Smooth muscle cell (in vitro differentiated cells): ENCODE measurements around the gene EDC3. TPM values are rescaled to one million over a fixed set of nuclear protein-coding genes. Genes with fewer than 3 reads are reported as not detected.

Source experiments
- DNase-seq: peaks from one replicate; lab custom pipeline; 2025; ENCODE audit not compliant: unreplicated experiment; lab: John Stamatoyannopoulos, UW
- H2AFZ ChIP-seq: fragments of 200-600 bp; sonication (generic); 2 replicates; pipeline ENCODE4 v1.6.0; 2016; ENCODE audit warnings: antibody characterized with exemption, low read depth, mild to moderate bottlenecking
- H3F3A ChIP-seq: fragments of 200-600 bp; sonication (generic); 2 replicates; pipeline ENCODE4 v1.6.0; 2017; ENCODE audit warnings: antibody characterized with exemption, low read depth
- H3K27ac ChIP-seq: fragments of 200-600 bp; sonication (generic); 2 replicates; pipeline ENCODE4 v1.5.1; 2016; ENCODE audit warnings: low read depth, mild to moderate bottlenecking
- H3K27me3 ChIP-seq: fragments of 200-600 bp; sonication (generic); 2 replicates; pipeline ENCODE4 v1.6.1; 2016; ENCODE audit warnings: low read depth, mild to moderate bottlenecking
- H3K36me3 ChIP-seq: fragments of 200-600 bp; sonication (generic); 2 replicates; pipeline ENCODE4 v1.5.1; 2016; ENCODE audit warnings: low read depth
- H3K4me1 ChIP-seq: fragments of 200-600 bp; sonication (generic); 2 replicates; pipeline ENCODE4 v1.5.1; 2016; ENCODE audit warnings: low read depth
- H3K4me2 ChIP-seq: fragments of 200-600 bp; sonication (generic); 2 replicates; pipeline ENCODE4 v1.6.0; 2016; ENCODE audit warnings: mild to moderate bottlenecking
- H3K4me3 ChIP-seq: fragments of 200-600 bp; sonication (generic); 2 replicates; pipeline ENCODE4 v1.5.1; 2016; ENCODE audit warnings: mild to moderate bottlenecking
- H3K79me2 ChIP-seq: fragments of 200-600 bp; sonication (generic); 2 replicates; pipeline ENCODE4 v1.6.0; 2016; ENCODE audit warnings: low read depth, mild to moderate bottlenecking
- H3K9ac ChIP-seq: fragments of 200-600 bp; sonication (generic); 2 replicates; pipeline ENCODE4 v1.6.0; 2016; ENCODE audit warnings: low read depth
- H3K9me3 ChIP-seq: fragments of 200-600 bp; sonication (generic); replicated peaks from 2 replicates; pipeline ENCODE4 v1.5.1; 2016; ENCODE audit warnings: low read depth
- H4K20me1 ChIP-seq: fragments of 200-600 bp; sonication (generic); 2 replicates; pipeline ENCODE4 v1.6.0; 2016; ENCODE audit warnings: low read depth
- WGBS: methylation state at CpG from one replicate; pipeline ENCODE4 v1.1.7; 2016; ENCODE audit warnings: low lambda C conversion rate; 5-methylcytosine and 5-hydroxymethylcytosine counted together
- polyA plus RNA-seq: library from polyadenylated mRNA; unstranded; fragments of >200 nt; fragmentation: Nextera tagmentation; extraction: Ambion mirVana; gene quantifications from 2 replicates; pipeline ENCODE4 v1.2.1, GENCODE V29; 2016
- total RNA-seq: library from RNA; depleted of rRNA; stranded (reverse); fragments of >200 nt; gene quantifications from 2 replicates; pipeline ENCODE4 v1.2.3, GENCODE V29; 2014
- TF ChIP-seq, protein P1 (sequence below): fragments of 200-600 bp; sonication (generic); IDR thresholded peaks from 2 replicates; pipeline ENCODE4 v1.5.1; 2017; ENCODE audit warnings: borderline replicate concordance, mild to moderate bottlenecking, antibody characterized with exemption; ENCODE audit not compliant: insufficient read depth, poor library complexity, severe bottlenecking

Gene EDC3
- total and polyA plus RNA-seq, 2 experiments from 2014 or later = 18.4 to 26.7 TPM

DNA sequence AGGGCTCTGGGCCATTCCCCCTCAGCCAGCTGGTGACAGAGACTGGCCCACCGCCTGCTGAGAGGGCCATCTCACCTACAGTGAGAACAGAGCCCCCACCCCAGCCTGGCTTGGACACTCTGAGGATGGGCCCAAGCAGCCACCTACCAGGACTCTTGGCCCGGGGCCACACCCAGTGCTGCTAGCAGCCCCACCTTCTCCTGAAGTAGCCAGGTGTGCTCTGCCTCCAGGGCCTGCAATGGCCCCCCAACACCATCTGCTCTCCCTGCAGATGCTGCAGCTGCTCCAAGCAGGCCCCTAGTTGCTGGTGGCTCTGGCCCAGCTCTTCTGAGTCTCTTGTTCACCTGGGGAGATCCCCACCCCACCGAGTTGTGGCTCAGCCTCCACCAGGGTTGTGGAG, 87.0 kb downstream of the EDC3 start:
- Histone ChIP-seq H3K36me3 (no peaks in the 10 kb centered on the region), H3K9me3 (no peaks in the 10 kb centered on the region), H3K27ac (no peak overlapping the region), H3F3A (no peaks in the 10 kb centered on the region), H3K79me2 (no peaks in the 10 kb centered on the region), H2AFZ (no peak overlapping the region), H4K20me1 (no peaks in the 10 kb centered on the region), H3K27me3 (no peaks in the 10 kb centered on the region), H3K9ac (no peak overlapping the region), H3K4me3 (no peak overlapping the region), H3K4me1 (peaks cover 3% of the 10 kb centered on the region), H3K4me2 (no peak overlapping the region)
- TF ChIP-seq, protein P1, sequence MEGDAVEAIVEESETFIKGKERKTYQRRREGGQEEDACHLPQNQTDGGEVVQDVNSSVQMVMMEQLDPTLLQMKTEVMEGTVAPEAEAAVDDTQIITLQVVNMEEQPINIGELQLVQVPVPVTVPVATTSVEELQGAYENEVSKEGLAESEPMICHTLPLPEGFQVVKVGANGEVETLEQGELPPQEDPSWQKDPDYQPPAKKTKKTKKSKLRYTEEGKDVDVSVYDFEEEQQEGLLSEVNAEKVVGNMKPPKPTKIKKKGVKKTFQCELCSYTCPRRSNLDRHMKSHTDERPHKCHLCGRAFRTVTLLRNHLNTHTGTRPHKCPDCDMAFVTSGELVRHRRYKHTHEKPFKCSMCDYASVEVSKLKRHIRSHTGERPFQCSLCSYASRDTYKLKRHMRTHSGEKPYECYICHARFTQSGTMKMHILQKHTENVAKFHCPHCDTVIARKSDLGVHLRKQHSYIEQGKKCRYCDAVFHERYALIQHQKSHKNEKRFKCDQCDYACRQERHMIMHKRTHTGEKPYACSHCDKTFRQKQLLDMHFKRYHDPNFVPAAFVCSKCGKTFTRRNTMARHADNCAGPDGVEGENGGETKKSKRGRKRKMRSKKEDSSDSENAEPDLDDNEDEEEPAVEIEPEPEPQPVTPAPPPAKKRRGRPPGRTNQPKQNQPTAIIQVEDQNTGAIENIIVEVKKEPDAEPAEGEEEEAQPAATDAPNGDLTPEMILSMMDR = no peak
- WGBS = 85% methylated on average over 3 of the region's 3 CpGs
- no peak for DNase-seq

DNA sequence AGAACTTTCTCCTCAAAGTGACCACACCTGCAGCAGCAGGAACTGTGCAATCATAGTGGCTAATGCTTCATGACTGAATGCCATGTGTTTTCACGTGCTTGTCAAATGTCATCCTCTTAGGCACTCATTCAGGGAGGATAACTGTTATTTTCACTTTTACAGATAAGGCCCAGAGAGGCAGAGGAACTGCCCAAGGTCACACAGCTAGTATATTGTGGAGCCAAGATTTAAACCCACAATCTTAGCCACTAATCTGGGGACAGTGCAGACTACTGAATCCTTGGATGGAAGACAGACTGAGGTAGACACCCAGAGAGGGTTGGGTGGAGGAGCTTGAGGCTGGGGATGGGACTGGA, 90.1 kb downstream of the EDC3 start:
- H3K9me3 ChIP-seq = no peaks in the 10 kb centered on the region
- WGBS = 87% methylated on average over 1 of the region's 1 CpG
- no peaks in the 10 kb centered on the region for H4K20me1 ChIP-seq
- no peak overlapping the region for H2AFZ ChIP-seq
- H3K36me3 ChIP-seq = no peaks in the 10 kb centered on the region
- TF ChIP-seq, protein P1 = no peak
- no peak for DNase-seq
- no peak overlapping the region for H3K9ac ChIP-seq
- no peak overlapping the region for H3K4me3 ChIP-seq
- H3K79me2 ChIP-seq = no peaks in the 10 kb centered on the region
- H3K27me3 ChIP-seq = no peaks in the 10 kb centered on the region
- no peak overlapping the region for H3K4me2 ChIP-seq
- no peaks in the 10 kb centered on the region for H3F3A ChIP-seq
- no peak overlapping the region for H3K27ac ChIP-seq
- peaks cover 3% of the 10 kb centered on the region for H3K4me1 ChIP-seq

DNA sequence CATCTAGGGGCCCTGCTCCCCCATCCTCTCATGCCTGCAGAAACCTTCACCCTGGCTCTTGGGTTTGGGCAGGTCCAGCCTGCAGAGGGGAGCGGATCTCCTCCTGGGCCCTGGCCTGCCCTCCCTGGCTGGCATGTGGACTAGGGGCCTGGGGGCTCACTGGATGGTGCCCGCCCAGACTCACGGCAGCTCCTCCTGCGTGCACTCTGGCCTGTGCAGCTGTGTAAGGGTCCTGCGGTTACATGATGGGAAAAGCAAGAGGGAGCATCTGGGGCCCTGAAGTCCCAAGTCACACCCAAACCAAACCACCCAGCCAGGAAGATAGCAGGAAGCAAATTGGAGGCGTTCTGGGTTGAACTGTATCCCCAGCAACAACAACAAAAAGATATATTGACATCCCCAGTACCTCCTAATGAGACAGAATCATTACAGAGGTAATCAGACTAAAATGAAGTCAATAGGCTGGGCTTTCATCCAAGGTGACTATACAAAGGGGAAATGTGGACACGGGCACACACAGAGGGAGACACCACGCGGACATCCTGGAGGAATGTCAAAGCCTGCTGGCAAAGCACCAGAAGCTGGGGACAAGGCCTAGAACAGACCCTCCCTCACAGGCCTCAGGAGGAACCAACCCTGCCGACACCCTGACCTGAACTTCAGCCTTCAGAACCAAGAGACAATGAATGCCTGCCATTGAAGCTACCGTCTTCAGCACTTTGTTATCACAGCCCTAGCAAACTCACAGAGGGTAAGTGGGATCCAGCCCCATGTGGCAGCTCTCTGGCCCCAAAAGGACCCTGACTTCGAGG, 90.6 kb downstream of the EDC3 start:
- H3K4me2 ChIP-seq = no peak overlapping the region
- H3K27me3 ChIP-seq = no peaks in the 10 kb centered on the region
- DNase-seq = no peak
- no peak overlapping the region for H3K27ac ChIP-seq
- H3K9me3 ChIP-seq = no peaks in the 10 kb centered on the region
- no peaks in the 10 kb centered on the region for H3K79me2 ChIP-seq
- no peaks in the 10 kb centered on the region for H3K36me3 ChIP-seq
- no peak overlapping the region for H3K4me3 ChIP-seq
- no peak overlapping the region for H2AFZ ChIP-seq
- H4K20me1 ChIP-seq = no peaks in the 10 kb centered on the region
- no peak overlapping the region for H3K9ac ChIP-seq
- peaks cover 2% of the 10 kb centered on the region for H3K4me1 ChIP-seq
- TF ChIP-seq, protein P1 = no peak
- no peaks in the 10 kb centered on the region for H3F3A ChIP-seq
- 89% methylated on average over 12 of the region's 12 CpGs for WGBS
